ENCODE results near the gene ABCC4.

GRCh38 chr13:95204231-95204765, 97.0 kb downstream of the ABCC4 start:
- TF ChIP-seq EZH2 (IDR thresholded peaks at IDR 0.05; ENCODE audit: borderline replicate concordance) (no peak), EZH2phosphoT487 (IDR thresholded peaks at IDR 0.05; ENCODE audit: low read depth, severe bottlenecking, unreplicated experiment) (no peak), CTCF (IDR thresholded peaks at IDR 0.05; ENCODE audit: poor library complexity) (no peak)

Data from hepatocyte (in vitro differentiated cells).